Ishikawa (cell line): ENCODE measurements around the gene NCDN.

Experiments
- CEBPB ChIP-seq: IDR thresholded peaks from 2 replicates; pipeline ENCODE4 v1.6.1; 2012
- CREB1 ChIP-seq: IDR thresholded peaks from 2 replicates; pipeline ENCODE4 v1.6.1; 2012; ENCODE audit warnings: low read depth
- EGR1 ChIP-seq: IDR thresholded peaks from 2 replicates; pipeline ENCODE4 v1.6.1; 2012
- MAX ChIP-seq: IDR thresholded peaks from 2 replicates; pipeline ENCODE4 v1.6.1; 2012
- NFIC ChIP-seq: IDR thresholded peaks from 2 replicates; pipeline ENCODE4 v1.6.1; 2012
- RAD21 ChIP-seq: IDR thresholded peaks from 2 replicates; pipeline ENCODE4 v1.6.1; 2012; ENCODE audit warnings: low read depth
- REST ChIP-seq: IDR thresholded peaks from 2 replicates; pipeline ENCODE4 v1.6.1; 2012; ENCODE audit warnings: low read depth, mild to moderate bottlenecking
- USF1 ChIP-seq: IDR thresholded peaks from 2 replicates; pipeline ENCODE4 v1.6.1; 2012
- ZBTB7A ChIP-seq: IDR thresholded peaks from 2 replicates; pipeline ENCODE4 v1.6.1; 2012; ENCODE audit warnings: low read depth

- no peak for TF ChIP-seq MAX
- TF ChIP-seq CREB1 = no peak
- no peak for TF ChIP-seq ZBTB7A
- TF ChIP-seq REST = no peak
- TF ChIP-seq RAD21 = no peak
- no peak for TF ChIP-seq USF1
- no peak for TF ChIP-seq EGR1
- TF ChIP-seq NFIC = no peak
- TF ChIP-seq CEBPB = no peak
Observed at GRCh38 chr1:35592991-35593769, 35.6 kb downstream of the NCDN start.
